Liver (tissue), 9 donors: ENCODE results near the gene SRSF6. TPM values are rescaled to one million over a fixed set of nuclear protein-coding genes. Genes with fewer than 3 reads are reported as not detected.
"Not testable (repeated sequence)": the region's sequence is repeated elsewhere in the genome, so short reads cannot be mapped to it uniquely, and the experiment has no call there.

ENCODE experiments used
- DNase-seq: peaks from one replicate; pipeline ENCODE4 v3.0.0-alpha.2; 2017; ENCODE audit warnings: low spot score
- H3K27ac ChIP-seq, 2 donors: one replicate each; pipeline ENCODE4 v1.7.0; 2013; ENCODE audit warnings: inconsistent platforms in 2 of 2, low read length in 2 of 2, control low read depth in 1 of 2, low read depth in 1 of 2, mild to moderate bottlenecking in 1 of 2
- H3K27me3 ChIP-seq, 4 donors: one replicate each; pipeline versions ENCODE4 v1.6.1 to v1.7.0; 2013; ENCODE audit warnings: low read length in 3 of 4, inconsistent platforms in 1 of 4, mild to moderate bottlenecking in 1 of 4, moderate library complexity in 1 of 4; ENCODE audit not compliant: control insufficient read depth in 4 of 4, insufficient read depth in 4 of 4
- H3K36me3 ChIP-seq, 4 donors: one replicate each; pipeline versions ENCODE4 v1.6.1 to v1.7.0; 2013; ENCODE audit warnings: low read length in 3 of 4, mild to moderate bottlenecking in 3 of 4, low read depth in 1 of 4, moderate library complexity in 1 of 4; ENCODE audit not compliant: control insufficient read depth in 4 of 4, insufficient read depth in 3 of 4
- H3K4me1 ChIP-seq, 4 donors: one replicate each; pipeline versions ENCODE4 v1.6.1 to v1.7.0; 2013; ENCODE audit warnings: low read length in 3 of 4, mild to moderate bottlenecking in 3 of 4, moderate library complexity in 1 of 4; ENCODE audit not compliant: control insufficient read depth in 4 of 4, insufficient read depth in 4 of 4
- H3K4me3 ChIP-seq, 3 donors: one replicate each; pipeline versions ENCODE4 v1.6.1 to v1.7.0; 2013; ENCODE audit warnings: low read length in 3 of 3, control low read depth in 1 of 3, low read depth in 1 of 3, mild to moderate bottlenecking in 1 of 3
- H3K9ac ChIP-seq, 2 donors: one replicate each; pipeline ENCODE4 v1.7.0; 2013; ENCODE audit warnings: low read length in 2 of 2, mild to moderate bottlenecking in 2 of 2, moderate library complexity in 2 of 2, control low read depth in 1 of 2, low read depth in 1 of 2
- H3K9me3 ChIP-seq, 4 donors: one replicate each; pipeline versions ENCODE4 v1.6.1 to v1.7.0; 2013; ENCODE audit warnings: low read length in 3 of 4; ENCODE audit not compliant: control insufficient read depth in 4 of 4
- EGR1 ChIP-seq, 2 donors: IDR thresholded peaks; 2 replicates each; pipeline ENCODE4 v1.6.1; 2016 to 2018; ENCODE audit warnings: antibody characterized with exemption in 2 of 2, low read depth in 2 of 2
- FOXA2 ChIP-seq: IDR thresholded peaks from 2 replicates; pipeline ENCODE4 v1.6.1; 2016; ENCODE audit warnings: antibody characterized with exemption
- GABPA ChIP-seq, 2 donors: IDR thresholded peaks in 1 of 2; conservative IDR thresholded peaks in 1 of 2; 2 replicates each; pipeline ENCODE4 v1.6.1; 2016; ENCODE audit warnings: antibody characterized with exemption in 2 of 2, mild to moderate bottlenecking in 1 of 2, moderate library complexity in 1 of 2
- HNF4A ChIP-seq, 2 donors: conservative IDR thresholded peaks; 2 replicates each; pipeline ENCODE4 v1.6.1; 2016; ENCODE audit warnings: antibody characterized with exemption in 2 of 2, mild to moderate bottlenecking in 2 of 2
- HNF4G ChIP-seq: IDR thresholded peaks from 2 replicates; pipeline ENCODE4 v1.6.1; 2016; ENCODE audit warnings: antibody characterized with exemption
- JUND ChIP-seq, 2 donors: IDR thresholded peaks; 2 replicates each; pipeline ENCODE4 v1.6.1; 2016; ENCODE audit warnings: antibody characterized with exemption in 2 of 2
- NR2F2 ChIP-seq: IDR thresholded peaks from 2 replicates; pipeline ENCODE4 v1.6.1; 2016; ENCODE audit warnings: antibody characterized with exemption
- RAD21 ChIP-seq, 2 donors: IDR thresholded peaks; 2 replicates each; pipeline ENCODE4 v1.6.1; 2016; ENCODE audit warnings: antibody characterized with exemption in 2 of 2, mild to moderate bottlenecking in 2 of 2
- RXRA ChIP-seq, 2 donors: IDR thresholded peaks; 2 replicates each; pipeline ENCODE4 v1.6.1; 2017 to 2018; ENCODE audit warnings: antibody characterized with exemption in 2 of 2, mild to moderate bottlenecking in 1 of 2
- TAF1 ChIP-seq: conservative IDR thresholded peaks from 2 replicates; pipeline ENCODE4 v1.6.1; 2016; ENCODE audit warnings: antibody characterized with exemption, mild to moderate bottlenecking
- WGBS: extraction: QIAGEN DNeasy Blood & Tissue Kit; methylation state at CpG from one replicate; pipeline ENCODE4 v1.1.7; 2013; 5-methylcytosine and 5-hydroxymethylcytosine counted together
- polyA plus RNA-seq, 2 donors: library from polyadenylated mRNA; stranded (reverse) in 1 of 2; unstranded in 1 of 2; fragments of 200-250 nt in 1 of 2; fragments of >200 nt in 1 of 2; fragmentation: Nextera tagmentation in 1 of 2; extraction: Ambion mirVana in 1 of 2; gene quantifications; one replicate each; pipeline versions ENCODE4 v1.2.1 to v1.2.3, GENCODE V29; 2013 to 2015
- total RNA-seq, 2 donors: library from RNA; depleted of rRNA; stranded (reverse); fragments of >200 nt; gene quantifications; one replicate each; pipeline ENCODE4 v1.2.3, GENCODE V29; 2014
- TF ChIP-seq, protein P1 (sequence below): IDR thresholded peaks from 2 replicates; pipeline ENCODE4 v1.6.1; 2016; ENCODE audit warnings: antibody characterized with exemption
- TF ChIP-seq, protein P2 (sequence below): fragments of 150-350 bp; IDR thresholded peaks from 2 replicates; pipeline ENCODE4 v1.5.1; 2017; ENCODE audit warnings: improper control_type of control experiment, low read depth, low read length; ENCODE audit not compliant: missing input control
- TF ChIP-seq, protein P3 (sequence below): IDR thresholded peaks from 2 replicates; pipeline ENCODE4 v1.6.1; 2016; ENCODE audit warnings: antibody characterized with exemption
- TF ChIP-seq, protein P4 (sequence below): IDR thresholded peaks from 2 replicates; pipeline ENCODE4 v1.6.1; 2016; ENCODE audit warnings: antibody characterized with exemption
- TF ChIP-seq, protein P5 (sequence below): IDR thresholded peaks from 2 replicates; pipeline ENCODE4 v1.6.1; 2016; ENCODE audit warnings: antibody characterized with exemption, mild to moderate bottlenecking
- donor health status: healthy.
- donor health status: healthy.
- donor health status: healthy.
- donor health status: healthy.
- donor health status: healthy.

Gene SRSF6
- total and polyA plus RNA-seq, 4 donors: 33.8 to 47.5 (median 41.1) TPM

DNA sequence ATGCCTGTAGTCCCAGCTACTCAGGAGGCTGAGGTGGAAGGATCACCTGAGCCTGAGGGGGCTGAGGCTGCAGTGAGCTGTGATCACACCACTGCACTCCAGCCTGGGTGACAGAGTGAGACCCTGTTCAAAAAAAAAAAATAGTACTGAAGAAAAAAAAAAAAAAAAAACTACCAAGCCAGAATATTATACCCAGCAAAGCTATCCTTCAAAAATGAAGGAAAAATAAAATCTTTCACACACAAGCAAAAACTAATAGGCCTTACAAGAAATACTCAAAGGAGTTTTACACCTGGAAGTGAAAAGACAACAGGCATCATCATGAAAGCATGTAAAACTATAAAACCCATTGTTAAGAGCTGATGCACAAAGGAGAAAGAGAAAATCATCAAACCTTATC is 37.5 kb upstream of the SRSF6 start:
- peaks cover 0 to 2% (median 0%) of the 10 kb centered on the region in 4 donors for H3K27me3 ChIP-seq
- TF ChIP-seq, protein P1, sequence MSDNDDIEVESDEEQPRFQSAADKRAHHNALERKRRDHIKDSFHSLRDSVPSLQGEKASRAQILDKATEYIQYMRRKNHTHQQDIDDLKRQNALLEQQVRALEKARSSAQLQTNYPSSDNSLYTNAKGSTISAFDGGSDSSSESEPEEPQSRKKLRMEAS: no peak
- no peak for TF ChIP-seq HNF4G
- TF ChIP-seq RAD21 (IDR thresholded peaks at IDR 0.05): no peak
- no peak for TF ChIP-seq NR2F2
- TF ChIP-seq, protein P2, sequence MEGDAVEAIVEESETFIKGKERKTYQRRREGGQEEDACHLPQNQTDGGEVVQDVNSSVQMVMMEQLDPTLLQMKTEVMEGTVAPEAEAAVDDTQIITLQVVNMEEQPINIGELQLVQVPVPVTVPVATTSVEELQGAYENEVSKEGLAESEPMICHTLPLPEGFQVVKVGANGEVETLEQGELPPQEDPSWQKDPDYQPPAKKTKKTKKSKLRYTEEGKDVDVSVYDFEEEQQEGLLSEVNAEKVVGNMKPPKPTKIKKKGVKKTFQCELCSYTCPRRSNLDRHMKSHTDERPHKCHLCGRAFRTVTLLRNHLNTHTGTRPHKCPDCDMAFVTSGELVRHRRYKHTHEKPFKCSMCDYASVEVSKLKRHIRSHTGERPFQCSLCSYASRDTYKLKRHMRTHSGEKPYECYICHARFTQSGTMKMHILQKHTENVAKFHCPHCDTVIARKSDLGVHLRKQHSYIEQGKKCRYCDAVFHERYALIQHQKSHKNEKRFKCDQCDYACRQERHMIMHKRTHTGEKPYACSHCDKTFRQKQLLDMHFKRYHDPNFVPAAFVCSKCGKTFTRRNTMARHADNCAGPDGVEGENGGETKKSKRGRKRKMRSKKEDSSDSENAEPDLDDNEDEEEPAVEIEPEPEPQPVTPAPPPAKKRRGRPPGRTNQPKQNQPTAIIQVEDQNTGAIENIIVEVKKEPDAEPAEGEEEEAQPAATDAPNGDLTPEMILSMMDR: no peak
- TF ChIP-seq, protein P3, sequence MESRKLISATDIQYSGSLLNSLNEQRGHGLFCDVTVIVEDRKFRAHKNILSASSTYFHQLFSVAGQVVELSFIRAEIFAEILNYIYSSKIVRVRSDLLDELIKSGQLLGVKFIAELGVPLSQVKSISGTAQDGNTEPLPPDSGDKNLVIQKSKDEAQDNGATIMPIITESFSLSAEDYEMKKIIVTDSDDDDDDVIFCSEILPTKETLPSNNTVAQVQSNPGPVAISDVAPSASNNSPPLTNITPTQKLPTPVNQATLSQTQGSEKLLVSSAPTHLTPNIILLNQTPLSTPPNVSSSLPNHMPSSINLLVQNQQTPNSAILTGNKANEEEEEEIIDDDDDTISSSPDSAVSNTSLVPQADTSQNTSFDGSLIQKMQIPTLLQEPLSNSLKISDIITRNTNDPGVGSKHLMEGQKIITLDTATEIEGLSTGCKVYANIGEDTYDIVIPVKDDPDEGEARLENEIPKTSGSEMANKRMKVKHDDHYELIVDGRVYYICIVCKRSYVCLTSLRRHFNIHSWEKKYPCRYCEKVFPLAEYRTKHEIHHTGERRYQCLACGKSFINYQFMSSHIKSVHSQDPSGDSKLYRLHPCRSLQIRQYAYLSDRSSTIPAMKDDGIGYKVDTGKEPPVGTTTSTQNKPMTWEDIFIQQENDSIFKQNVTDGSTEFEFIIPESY: no peak
- no peak for TF ChIP-seq JUND (IDR thresholded peaks at IDR 0.05)
- TF ChIP-seq GABPA (IDR thresholded peaks at IDR 0.05 in 1 of 2, conservative IDR thresholded peaks at IDR 0.05 in 1 of 2): no peak
- TF ChIP-seq, protein P4, sequence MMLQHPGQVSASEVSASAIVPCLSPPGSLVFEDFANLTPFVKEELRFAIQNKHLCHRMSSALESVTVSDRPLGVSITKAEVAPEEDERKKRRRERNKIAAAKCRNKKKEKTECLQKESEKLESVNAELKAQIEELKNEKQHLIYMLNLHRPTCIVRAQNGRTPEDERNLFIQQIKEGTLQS: no peak
- no peak for TF ChIP-seq HNF4A (conservative IDR thresholded peaks at IDR 0.05)
- TF ChIP-seq TAF1: no peak
- no peak for TF ChIP-seq FOXA2
- TF ChIP-seq EGR1 (IDR thresholded peaks at IDR 0.05; ENCODE audit: low read depth in 2 of 2): no peak
- TF ChIP-seq, protein P5, sequence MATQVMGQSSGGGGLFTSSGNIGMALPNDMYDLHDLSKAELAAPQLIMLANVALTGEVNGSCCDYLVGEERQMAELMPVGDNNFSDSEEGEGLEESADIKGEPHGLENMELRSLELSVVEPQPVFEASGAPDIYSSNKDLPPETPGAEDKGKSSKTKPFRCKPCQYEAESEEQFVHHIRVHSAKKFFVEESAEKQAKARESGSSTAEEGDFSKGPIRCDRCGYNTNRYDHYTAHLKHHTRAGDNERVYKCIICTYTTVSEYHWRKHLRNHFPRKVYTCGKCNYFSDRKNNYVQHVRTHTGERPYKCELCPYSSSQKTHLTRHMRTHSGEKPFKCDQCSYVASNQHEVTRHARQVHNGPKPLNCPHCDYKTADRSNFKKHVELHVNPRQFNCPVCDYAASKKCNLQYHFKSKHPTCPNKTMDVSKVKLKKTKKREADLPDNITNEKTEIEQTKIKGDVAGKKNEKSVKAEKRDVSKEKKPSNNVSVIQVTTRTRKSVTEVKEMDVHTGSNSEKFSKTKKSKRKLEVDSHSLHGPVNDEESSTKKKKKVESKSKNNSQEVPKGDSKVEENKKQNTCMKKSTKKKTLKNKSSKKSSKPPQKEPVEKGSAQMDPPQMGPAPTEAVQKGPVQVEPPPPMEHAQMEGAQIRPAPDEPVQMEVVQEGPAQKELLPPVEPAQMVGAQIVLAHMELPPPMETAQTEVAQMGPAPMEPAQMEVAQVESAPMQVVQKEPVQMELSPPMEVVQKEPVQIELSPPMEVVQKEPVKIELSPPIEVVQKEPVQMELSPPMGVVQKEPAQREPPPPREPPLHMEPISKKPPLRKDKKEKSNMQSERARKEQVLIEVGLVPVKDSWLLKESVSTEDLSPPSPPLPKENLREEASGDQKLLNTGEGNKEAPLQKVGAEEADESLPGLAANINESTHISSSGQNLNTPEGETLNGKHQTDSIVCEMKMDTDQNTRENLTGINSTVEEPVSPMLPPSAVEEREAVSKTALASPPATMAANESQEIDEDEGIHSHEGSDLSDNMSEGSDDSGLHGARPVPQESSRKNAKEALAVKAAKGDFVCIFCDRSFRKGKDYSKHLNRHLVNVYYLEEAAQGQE: no peak
- no peak for TF ChIP-seq RXRA (IDR thresholded peaks at IDR 0.05)
- no peak overlapping the region for H3K4me3 ChIP-seq
- no peaks in the 10 kb centered on the region for H3K36me3 ChIP-seq
- H3K4me1 ChIP-seq: no peaks in the 10 kb centered on the region
- H3K27ac ChIP-seq: no peak overlapping the region
- peaks cover 0 to 12% (median 5%) of the 10 kb centered on the region in 4 donors for H3K9me3 ChIP-seq
- H3K9ac ChIP-seq: no peak overlapping the region
- DNase-seq: no peak

DNA sequence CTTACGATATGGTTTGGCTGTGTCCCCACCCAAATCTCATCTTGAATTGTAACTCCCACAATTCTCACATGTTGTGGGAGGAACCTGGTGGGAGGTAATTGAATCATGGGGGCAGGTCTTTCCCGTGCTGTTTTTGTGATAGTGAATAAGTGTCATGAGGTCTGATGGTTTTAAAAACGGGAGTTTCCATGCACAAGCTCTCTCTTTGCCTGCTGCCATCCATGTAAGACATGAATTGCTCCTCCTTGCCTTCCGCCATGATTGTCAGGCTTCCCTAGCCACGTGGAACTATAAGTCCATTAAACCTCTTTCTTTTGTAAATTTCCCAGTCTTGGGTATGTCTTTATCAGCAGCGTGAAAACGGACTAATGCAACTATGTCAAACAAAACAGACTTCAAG is 36.8 kb upstream of the SRSF6 start:
- peaks cover 0 to 12% (median 5%) of the 10 kb centered on the region in 4 donors for H3K9me3 ChIP-seq
- WGBS: 81% methylated on average over 7 of the region's 7 CpGs

More for the DNA sequence above, 36.8 kb upstream of the SRSF6 start:
- DNase-seq, H3K27me3 ChIP-seq, H3K4me1 ChIP-seq, H3K4me3 ChIP-seq, H3K27ac ChIP-seq, H3K9ac ChIP-seq, H3K36me3 ChIP-seq: not testable (repeated sequence)
